Measurements from ENCODE around the gene LCE7A. TPM values are rescaled to one million over a fixed set of nuclear protein-coding genes. Genes with fewer than 3 reads are reported as not detected.

The LCE7A gene
- total RNA-seq, 1 experiment from 2014 or later = not detected

GRCh38 chr1:152886085-152886484, 26.3 kb downstream of the LCE7A start:
- TF ChIP-seq ZNF138 (CRISPR knock-in tag; conservative IDR thresholded peaks at IDR 0.05) (no peak), GRHL2 (CRISPR knock-in tag; IDR thresholded peaks at IDR 0.05; ENCODE audit: insufficient replicate concordance, severe bottlenecking) (no peak), CBFB (CRISPR knock-in tag; IDR thresholded peaks at IDR 0.05; ENCODE audit: low read depth) (no peak), CREB1 (CRISPR knock-in tag; IDR thresholded peaks at IDR 0.05) (no peak), TP53 (CRISPR knock-in tag; IDR thresholded peaks at IDR 0.05) (no peak), TEAD4 (CRISPR knock-in tag; IDR thresholded peaks at IDR 0.05) (no peak), FOXP4 (CRISPR knock-in tag; IDR thresholded peaks at IDR 0.05) (no peak)
- H3K4me3 Mint-ChIP-seq = no peak overlapping the region
- ATAC-seq = no peak
- H3K27me3 Mint-ChIP-seq (ENCODE audit: low read depth) = no peaks in the 10 kb centered on the region
- CTCF ChIA-PET = interaction anchor here (2.3 to 2.4 kb wide), 2 partner anchors 8 to 15 kb away, joined by 8 read pairs; partner anchors contain the start of gene SMCP
- POLR2A ChIA-PET = no interaction called here
- peaks cover 30% of the 10 kb centered on the region for H3K9me3 Mint-ChIP-seq
- peaks cover 3% of the 10 kb centered on the region; the same call in 1 of the 2 replicates for H3K36me3 Mint-ChIP-seq
- no peaks in the 10 kb centered on the region for H3K4me1 Mint-ChIP-seq
- H3K27ac Mint-ChIP-seq = no peak overlapping the region
- DNase-seq (ENCODE audit: low spot score) = no peak

GRCh38 chr1:152886758-152887409, 27.1 kb downstream of the LCE7A start:
- H3K27me3 Mint-ChIP-seq (ENCODE audit: low read depth) = no peaks in the 10 kb centered on the region
- no peak for ATAC-seq
- H3K4me3 Mint-ChIP-seq = no peak overlapping the region
- H3K27ac Mint-ChIP-seq = no peak overlapping the region
- CTCF ChIA-PET = interaction anchor here (0.8 to 2.4 kb wide), 3 partner anchors 9 to 306 kb away, joined by 3 to 8 read pairs (median 8); partner anchors contain the start of gene SMCP
- TF ChIP-seq TP53 (CRISPR knock-in tag; IDR thresholded peaks at IDR 0.05) (no peak), ZNF512 (CRISPR knock-in tag; IDR thresholded peaks at IDR 0.05; ENCODE audit: borderline replicate concordance) (no peak), TEAD1 (CRISPR knock-in tag; IDR thresholded peaks at IDR 0.05) (no peak), ZNF317 (CRISPR knock-in tag; IDR thresholded peaks at IDR 0.05; ENCODE audit: borderline replicate concordance, low read depth) (no peak), USF1 (CRISPR knock-in tag; IDR thresholded peaks at IDR 0.05) (no peak), CBFB (CRISPR knock-in tag; IDR thresholded peaks at IDR 0.05; ENCODE audit: low read depth) (no peak), TCF7 (CRISPR knock-in tag; IDR thresholded peaks at IDR 0.05; ENCODE audit: low read depth) (no peak), USF2 (CRISPR knock-in tag; IDR thresholded peaks at IDR 0.05) (no peak), ZNF425 (CRISPR knock-in tag; conservative IDR thresholded peaks at IDR 0.05) (no peak), ZNF396 (CRISPR knock-in tag; IDR thresholded peaks at IDR 0.05; ENCODE audit: borderline replicate concordance) (no peak), KAT7 (CRISPR knock-in tag; IDR thresholded peaks at IDR 0.05; ENCODE audit: borderline replicate concordance) (no peak), NR2C2 (CRISPR knock-in tag; IDR thresholded peaks at IDR 0.05) (no peak), ATF6 (CRISPR knock-in tag; IDR thresholded peaks at IDR 0.05) (no peak), TEAD4 (CRISPR knock-in tag; IDR thresholded peaks at IDR 0.05) (no peak), NR1H2 (CRISPR knock-in tag; IDR thresholded peaks at IDR 0.05) (no peak), E2F5 (CRISPR knock-in tag; IDR thresholded peaks at IDR 0.05) (no peak), ZBTB21 (CRISPR knock-in tag; IDR thresholded peaks at IDR 0.05; ENCODE audit: borderline replicate concordance) (no peak)
- H3K4me1 Mint-ChIP-seq = no peaks in the 10 kb centered on the region
- DNase-seq (ENCODE audit: low spot score) = no peak
- POLR2A ChIA-PET = no interaction called here
- H3K36me3 Mint-ChIP-seq = peaks cover 3% of the 10 kb centered on the region; the same call in 1 of the 2 replicates
- peaks cover 30% of the 10 kb centered on the region for H3K9me3 Mint-ChIP-seq

All from WTC11 (cell line).